Measurements from ENCODE around the gene SUGT1.
"Not testable (repeated sequence)": the region's sequence is repeated elsewhere in the genome, so short reads cannot be mapped to it uniquely, and the experiment has no call there.

The SUGT1 gene

GRCh38 chr13:52652196-52652979 is at the start of gene SUGT1:
TSS of gene SUGT1 (plus strand) at chr13:52652836. CDS start at chr13:52652921, 85 bp downstream.
- DNase-seq (ENCODE audit: low spot score), result peak; percentile 93

GRCh38 chr13:52603316-52603715 is 49.3 kb upstream of the SUGT1 start:
- DNase-seq (ENCODE audit: low spot score), result not testable (repeated sequence)

- not testable (repeated sequence) for DNase-seq (ENCODE audit: low spot score)
Observed at GRCh38 chr13:52606126-52606525, 46.5 kb upstream of the SUGT1 start.

GRCh38 chr13:52606795-52607194 is 45.8 kb upstream of the SUGT1 start:
- not testable (repeated sequence) for DNase-seq (ENCODE audit: low spot score)

- not testable (repeated sequence) for DNase-seq (ENCODE audit: low spot score)
Observed at GRCh38 chr13:52608184-52608583, 44.5 kb upstream of the SUGT1 start.

- DNase-seq (ENCODE audit: low spot score), result peak; percentile 24
Observed at GRCh38 chr13:52609013-52609606, 43.5 kb upstream of the SUGT1 start.

GRCh38 chr13:52610158-52610557 is 42.5 kb upstream of the SUGT1 start:
- DNase-seq (ENCODE audit: low spot score), result not testable (repeated sequence)

- DNase-seq (ENCODE audit: low spot score), result no peak
Observed at GRCh38 chr13:52615134-52615801, 37.4 kb upstream of the SUGT1 start.

GRCh38 chr13:52615812-52616211 is 36.8 kb upstream of the SUGT1 start:
- DNase-seq (ENCODE audit: low spot score), result peak; percentile 4

- DNase-seq (ENCODE audit: low spot score), result peak; percentile 78
Observed at GRCh38 chr13:52617070-52618060, 35.3 kb upstream of the SUGT1 start.

GRCh38 chr13:52631083-52631690 is 21.4 kb upstream of the SUGT1 start:
- DNase-seq (ENCODE audit: low spot score), result not testable (repeated sequence)

- DNase-seq (ENCODE audit: low spot score), result no peak
Observed at GRCh38 chr13:52638666-52639328, 13.8 kb upstream of the SUGT1 start.

- DNase-seq (ENCODE audit: low spot score), result no peak
Observed at GRCh38 chr13:52642131-52642530, 10.5 kb upstream of the SUGT1 start, which contains the start of gene HNRNPA1L2. TSS of gene HNRNPA1L2 (plus strand) at chr13:52642431. CDS start at chr13:52642493, 62 bp downstream.

GRCh38 chr13:52644108-52644507 is 8.5 kb upstream of the SUGT1 start:
- no peak for DNase-seq (ENCODE audit: low spot score)

- DNase-seq (ENCODE audit: low spot score), result no peak
Observed at GRCh38 chr13:52646967-52647366, 5.7 kb upstream of the SUGT1 start.

GRCh38 chr13:52650731-52651130 is 1.9 kb upstream of the SUGT1 start:
- DNase-seq (ENCODE audit: low spot score), result no peak

GRCh38 chr13:52651897-52652195 is 790 bp upstream of the SUGT1 start:
- DNase-seq (ENCODE audit: low spot score), result no peak

- DNase-seq (ENCODE audit: low spot score), result no peak
Observed at GRCh38 chr13:52652980-52653303, 306 bp downstream of the SUGT1 start.

GRCh38 chr13:52659340-52659739 is 6.7 kb downstream of the SUGT1 start:
- DNase-seq (ENCODE audit: low spot score), result no peak

- no peak for DNase-seq (ENCODE audit: low spot score)
Observed at GRCh38 chr13:52664272-52664671, 11.6 kb downstream of the SUGT1 start.

- DNase-seq (ENCODE audit: low spot score), result no peak
Observed at GRCh38 chr13:52665325-52665724, 12.7 kb downstream of the SUGT1 start.
